SK-N-SH treated with all-trans-retinoic acid at 6 μM for 48 hours (cell line): ENCODE data around the gene ALDH16A1.

Experiments
- ATAC-seq: fragments of 200-7000 bp; cut with Tn5 transposase; 3 replicates; pipeline ENCODE4 v1.9.1; 2020; ENCODE audit warnings: mild to moderate bottlenecking, moderate library complexity
- ARNTL ChIP-seq: fragments of 450-650 bp; formaldehyde crosslinking; IDR thresholded peaks from 2 replicates; pipeline ENCODE4 v1.5.0; 2020; ENCODE audit warnings: low read depth, mild to moderate bottlenecking, moderate library complexity, borderline replicate concordance
- CSRNP3 ChIP-seq: fragments of 250-450 bp; sonication (Bioruptor Pico); IDR thresholded peaks from 2 replicates; pipeline ENCODE4 v1.5.1; 2021; ENCODE audit warnings: mild to moderate bottlenecking, moderate library complexity
- ESRRG ChIP-seq: fragments of 250-450 bp; sonication (Bioruptor Pico); IDR thresholded peaks from 2 replicates; pipeline ENCODE4 v1.6.1; 2021; ENCODE audit warnings: mild to moderate bottlenecking
- GLIS3 ChIP-seq: fragments of 250-450 bp; sonication (Bioruptor Pico); IDR thresholded peaks from 2 replicates; pipeline ENCODE4 v1.5.0; 2020; ENCODE audit warnings: mild to moderate bottlenecking, moderate library complexity
- ISL1 ChIP-seq: fragments of 250-450 bp; sonication (Bioruptor Pico); IDR thresholded peaks from 2 replicates; pipeline ENCODE4 v2.1.2; 2022; ENCODE audit warnings: mild to moderate bottlenecking, moderate library complexity
- OSR1 ChIP-seq: fragments of 250-450 bp; sonication (Bioruptor Pico); IDR thresholded peaks from 2 replicates; pipeline ENCODE4 v1.8.0; 2022; ENCODE audit warnings: moderate library complexity, mild to moderate bottlenecking, inconsistent platforms
- PPARA ChIP-seq: fragments of 250-450 bp; sonication (Bioruptor Pico); IDR thresholded peaks from 2 replicates; pipeline ENCODE4 v1.5.0; 2020; ENCODE audit warnings: mild to moderate bottlenecking, borderline replicate concordance
- RARB ChIP-seq: fragments of 250-450 bp; sonication (Bioruptor Pico); IDR thresholded peaks from 2 replicates; pipeline ENCODE4 v1.8.0; 2021; ENCODE audit warnings: mild to moderate bottlenecking, moderate library complexity
- SNAI2 ChIP-seq: fragments of 250-450 bp; sonication (Bioruptor Pico); IDR thresholded peaks from 2 replicates; pipeline ENCODE4 v1.5.0; 2020; ENCODE audit warnings: mild to moderate bottlenecking, moderate library complexity
- TCF4 ChIP-seq: fragments of 250-450 bp; sonication (Bioruptor Pico); IDR thresholded peaks from 2 replicates; pipeline ENCODE4 v1.8.0; 2021; ENCODE audit warnings: mild to moderate bottlenecking, moderate library complexity, borderline replicate concordance
- TOX ChIP-seq: fragments of 250-450 bp; sonication (Bioruptor Pico); IDR thresholded peaks from 2 replicates; pipeline ENCODE4 v1.8.0; 2021; ENCODE audit warnings: mild to moderate bottlenecking, moderate library complexity, borderline replicate concordance
- TSHZ2 ChIP-seq: fragments of 250-450 bp; sonication (Bioruptor Pico); IDR thresholded peaks from 2 replicates; pipeline ENCODE4 v1.5.0; 2020; ENCODE audit warnings: mild to moderate bottlenecking, moderate library complexity
- ZC3H10 ChIP-seq: fragments of 250-450 bp; sonication (Bioruptor Pico); IDR thresholded peaks from 2 replicates; pipeline ENCODE4 v1.5.1; 2021; ENCODE audit warnings: mild to moderate bottlenecking, moderate library complexity
- ZFP3 ChIP-seq: fragments of 250-450 bp; sonication (Bioruptor Pico); IDR thresholded peaks from 2 replicates; pipeline ENCODE4 v1.5.0; 2020; ENCODE audit warnings: mild to moderate bottlenecking, moderate library complexity
- ZFP30 ChIP-seq: fragments of 450-650 bp; formaldehyde crosslinking; IDR thresholded peaks from 2 replicates; pipeline ENCODE4 v1.5.0; 2022; ENCODE audit warnings: mild to moderate bottlenecking, moderate library complexity
- ZNF565 ChIP-seq: fragments of 450-650 bp; formaldehyde crosslinking; conservative IDR thresholded peaks from 2 replicates; pipeline ENCODE4 v1.5.0; 2020; ENCODE audit warnings: low read depth, mild to moderate bottlenecking, moderate library complexity
- ZNF70 ChIP-seq: fragments of 450-650 bp; formaldehyde crosslinking; IDR thresholded peaks from 2 replicates; pipeline ENCODE4 v1.5.0; 2020; ENCODE audit warnings: mild to moderate bottlenecking, moderate library complexity
- ZNF8 ChIP-seq: fragments of 450-650 bp; formaldehyde crosslinking; IDR thresholded peaks from 2 replicates; pipeline ENCODE4 v1.5.0; 2020; ENCODE audit warnings: mild to moderate bottlenecking, moderate library complexity

Gene ALDH16A1

DNA sequence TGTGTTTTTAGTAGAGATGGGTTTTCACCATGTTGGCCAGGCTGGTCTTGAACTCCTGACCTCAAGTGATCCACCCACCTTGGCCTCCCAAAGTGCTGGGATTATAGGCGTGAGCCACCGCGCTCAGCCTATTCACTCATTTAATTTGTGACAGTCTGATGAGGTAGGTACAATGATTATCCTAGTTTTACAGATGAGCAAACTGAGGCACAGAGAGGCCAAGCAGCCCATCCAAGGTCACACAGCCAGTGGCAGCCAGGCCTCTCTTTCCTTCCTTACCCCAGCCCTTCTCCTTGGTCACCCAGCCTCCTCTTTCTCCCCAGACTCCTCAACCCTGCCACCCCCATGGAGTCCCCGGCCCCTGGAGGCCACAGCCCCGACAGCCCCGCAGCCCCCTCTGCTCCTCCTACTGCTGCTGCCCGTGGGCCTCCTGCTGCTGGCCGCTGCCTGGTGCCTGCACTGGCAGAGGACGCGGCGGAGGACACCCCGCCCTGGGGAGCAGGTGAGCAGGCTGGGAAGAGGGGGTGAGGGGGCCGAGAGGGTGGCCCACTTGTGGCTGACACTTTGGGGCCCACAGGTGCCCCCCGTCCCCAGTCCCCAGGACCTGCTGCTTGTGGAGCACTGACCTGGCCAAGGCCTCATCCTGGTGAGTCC is 27.1 kb downstream of the ALDH16A1 start:
- no peak for TF ChIP-seq ARNTL (CRISPR knock-in tag)

DNA sequence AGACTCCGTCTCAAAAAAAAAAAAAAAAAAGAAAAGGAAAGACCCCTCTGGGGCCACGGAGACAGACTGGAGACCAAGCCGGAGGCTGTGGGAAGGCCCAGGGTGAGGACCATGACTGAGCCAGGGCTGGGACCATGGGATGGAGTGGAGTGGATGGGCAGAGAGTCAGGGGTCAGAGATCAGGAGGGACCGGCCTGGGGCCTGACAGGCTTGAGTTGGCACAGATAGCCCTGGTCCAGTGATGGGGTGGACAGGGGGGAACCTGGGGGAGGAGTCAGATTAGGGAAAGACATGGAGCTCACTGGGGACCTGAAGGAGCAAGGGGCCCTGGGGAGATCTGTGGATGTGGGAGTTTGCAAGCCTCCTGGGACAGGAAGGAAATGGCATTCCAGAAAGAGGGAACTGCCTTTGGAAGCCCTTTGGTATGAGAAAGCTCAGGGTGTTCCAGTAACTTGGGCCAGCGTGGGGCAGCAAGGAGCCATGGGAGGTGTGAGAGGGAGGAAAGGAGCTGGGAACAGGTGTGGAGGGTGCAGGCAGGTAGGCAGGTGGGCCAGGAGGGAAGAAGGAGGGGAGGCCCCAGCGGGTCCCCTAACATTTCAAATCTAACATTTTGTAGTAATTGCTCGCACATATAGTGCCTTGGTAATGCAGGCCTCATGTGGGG is 28.1 kb downstream of the ALDH16A1 start:
- no peak for TF ChIP-seq ZNF565
- no peak for TF ChIP-seq ZNF70 (CRISPR knock-in tag)
- TF ChIP-seq ZC3H10 (CRISPR knock-in tag): no peak
- TF ChIP-seq CSRNP3 (CRISPR knock-in tag): no peak
- no peak for TF ChIP-seq ZNF8
- TF ChIP-seq SNAI2: no peak
- TF ChIP-seq RARB (CRISPR knock-in tag): no peak
- TF ChIP-seq ZFP3 (CRISPR knock-in tag): no peak
- TF ChIP-seq GLIS3 (CRISPR knock-in tag): no peak
- no peak for TF ChIP-seq ISL1 (CRISPR knock-in tag)
- no peak for TF ChIP-seq TCF4 (CRISPR knock-in tag)
- no peak for TF ChIP-seq TOX (CRISPR knock-in tag)
- ATAC-seq: no peak

More for the DNA sequence above, 27.1 kb downstream of the ALDH16A1 start:
- no peak for ATAC-seq

DNA sequence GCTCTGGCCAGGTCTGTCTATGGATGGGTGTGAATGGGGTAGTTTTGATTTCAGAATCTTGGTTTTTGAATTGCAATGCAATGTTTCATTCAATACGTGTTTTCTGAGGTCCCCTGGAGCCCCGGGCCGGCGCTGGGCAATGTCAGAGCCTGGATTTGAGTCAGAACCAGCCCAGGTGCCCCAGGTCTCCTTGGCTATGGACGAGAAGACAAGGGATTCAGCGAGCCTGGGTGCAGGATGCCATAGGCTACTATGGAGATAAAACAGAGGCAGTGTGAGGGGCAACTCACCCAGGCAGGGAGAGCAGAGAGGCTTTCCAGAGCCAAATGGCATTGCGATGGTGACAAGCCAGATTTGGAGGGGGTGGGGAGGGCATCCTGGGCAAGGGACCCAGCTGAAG is 33.2 kb downstream of the ALDH16A1 start:
- ATAC-seq: no peak
- TF ChIP-seq TCF4 (CRISPR knock-in tag) (no peak), PPARA (no peak), OSR1 (CRISPR knock-in tag) (no peak)

DNA sequence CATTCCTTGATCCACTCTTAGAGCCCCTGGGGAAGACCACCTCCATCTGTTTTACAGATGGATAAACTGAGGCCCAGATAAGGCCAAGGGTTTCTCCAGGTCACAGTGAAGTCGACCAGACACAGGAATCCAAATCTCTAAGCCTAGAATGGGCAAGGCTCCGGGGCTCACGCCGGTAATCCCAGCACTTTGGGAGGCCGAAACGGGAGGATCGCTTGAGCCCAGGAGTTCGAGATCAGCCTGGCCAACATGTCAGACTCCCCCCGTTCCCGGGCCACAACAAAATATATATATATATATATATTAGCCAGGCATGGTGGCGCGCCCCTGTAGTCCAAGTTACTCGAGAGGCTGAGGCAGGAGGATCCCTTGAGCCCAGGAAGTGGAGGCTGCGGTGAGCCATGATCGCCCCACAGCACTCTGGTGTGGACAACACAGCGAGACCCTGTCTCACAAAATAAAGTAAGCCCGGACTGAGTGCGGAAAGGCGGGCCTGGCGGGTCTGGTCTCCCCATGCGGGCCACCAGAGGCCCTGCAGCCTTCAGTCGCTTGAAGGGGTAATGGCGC is 33.8 kb downstream of the ALDH16A1 start:
- TF ChIP-seq ZFP3 (CRISPR knock-in tag) (no peak), TSHZ2 (CRISPR knock-in tag) (peak; percentile 69; the same call in 1 of the 2 replicates), CSRNP3 (CRISPR knock-in tag) (0 out of 2 replicates have a peak, but pooled peaks have one; percentile 34)
- TF ChIP-seq, all 23 proteins: peak for 2
- no peak for ATAC-seq

GRCh38 chr19:49487277-49488045 is 34.4 kb downstream of the ALDH16A1 start, which contains the start of gene RPL13A:
Gene RPL13A (plus strand): TSS chr19:49487608. CDS start chr19:49487630, 22 bp downstream.
- peak; percentile 95 for ATAC-seq
- TF ChIP-seq ESRRG (no peak), ZNF70 (CRISPR knock-in tag) (peak; percentile 80), RARB (CRISPR knock-in tag) (no peak), ZC3H10 (CRISPR knock-in tag) (no peak), CSRNP3 (CRISPR knock-in tag) (peak; percentile 61; the same call in 1 of the 2 replicates), ZFP3 (CRISPR knock-in tag) (no peak), ZFP30 (no peak), TCF4 (CRISPR knock-in tag) (no peak), OSR1 (CRISPR knock-in tag) (no peak)
